ENCODE measurements around the gene ARID1B.

The ARID1B gene

DNA sequence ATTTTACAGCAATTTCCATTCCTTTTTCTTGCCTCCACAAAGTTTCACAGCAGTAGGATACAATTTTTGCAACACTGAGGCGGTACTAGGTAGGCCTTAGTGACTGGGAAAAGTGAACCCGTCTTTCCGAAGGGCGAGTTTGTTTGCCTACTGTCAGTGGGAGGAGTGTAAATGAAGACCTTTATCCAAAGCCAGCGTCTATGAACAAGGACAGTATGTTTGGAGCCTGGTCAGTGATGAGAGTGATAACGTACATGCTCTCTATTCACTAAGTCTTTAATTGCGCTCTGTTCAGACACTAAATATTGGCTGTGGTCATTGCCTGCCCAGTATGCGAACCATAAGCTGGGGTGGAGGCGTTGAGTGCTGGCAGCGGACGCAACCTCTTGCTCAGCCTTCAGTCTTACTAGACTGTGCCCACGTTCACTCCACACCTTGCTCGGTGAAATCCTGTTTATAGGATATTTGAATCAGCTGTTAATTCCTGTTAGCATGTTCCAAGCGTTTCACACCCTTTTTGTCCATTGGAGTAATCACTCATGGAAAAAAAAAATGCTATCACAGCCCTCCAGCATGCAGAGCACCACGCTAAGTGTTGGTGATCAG lies 400.7 kb downstream of the ARID1B start:
- Histone ChIP-seq H3K9me3 (ENCODE audit: control insufficient read depth, insufficient read depth, low read length) (no peaks in the 10 kb centered on the region), H3K27ac (ENCODE audit: low read depth, low read length) (no peak overlapping the region), H3K27me3 (ENCODE audit: control insufficient read depth, insufficient read depth, low read length) (no peaks in the 10 kb centered on the region), H3K4me3 (ENCODE audit: low read depth, low read length) (no peak overlapping the region), H3K36me3 (ENCODE audit: control insufficient read depth, insufficient read depth, low read length) (peaks cover 11% of the 10 kb centered on the region), H3K9ac (ENCODE audit: low read depth, low read length) (no peak overlapping the region), H3K4me1 (ENCODE audit: control insufficient read depth, insufficient read depth, low read length) (peaks cover 4% of the 10 kb centered on the region; the same call in 1 of the 2 replicates)

GRCh38 chr6:157181649-157182048 lies 404.5 kb downstream of the ARID1B start:
- H3K4me1 ChIP-seq (ENCODE audit: control insufficient read depth, insufficient read depth, low read length) = peaks cover 5% of the 10 kb centered on the region; the same call in 1 of the 2 replicates
- peaks cover 35% of the 10 kb centered on the region for H3K36me3 ChIP-seq (ENCODE audit: control insufficient read depth, insufficient read depth, low read length)
- H3K27ac ChIP-seq (ENCODE audit: low read depth, low read length) = no peak overlapping the region
- no peak overlapping the region for H3K9ac ChIP-seq (ENCODE audit: low read depth, low read length)
- H3K9me3 ChIP-seq (ENCODE audit: control insufficient read depth, insufficient read depth, low read length) = no peaks in the 10 kb centered on the region
- no peak overlapping the region for H3K4me3 ChIP-seq (ENCODE audit: low read depth, low read length)
- no peaks in the 10 kb centered on the region for H3K27me3 ChIP-seq (ENCODE audit: control insufficient read depth, insufficient read depth, low read length)

GRCh38 chr6:157182503-157183264 lies 405.5 kb downstream of the ARID1B start:
- Histone ChIP-seq H3K4me1 (ENCODE audit: control insufficient read depth, insufficient read depth, low read length) (peaks cover 8% of the 10 kb centered on the region; the same call in 1 of the 2 replicates), H3K9ac (ENCODE audit: low read depth, low read length) (no peak overlapping the region), H3K36me3 (ENCODE audit: control insufficient read depth, insufficient read depth, low read length) (peaks cover 45% of the 10 kb centered on the region), H3K27ac (ENCODE audit: low read depth, low read length) (no peak overlapping the region), H3K9me3 (ENCODE audit: control insufficient read depth, insufficient read depth, low read length) (no peaks in the 10 kb centered on the region), H3K27me3 (ENCODE audit: control insufficient read depth, insufficient read depth, low read length) (no peaks in the 10 kb centered on the region), H3K4me3 (ENCODE audit: low read depth, low read length) (no peak overlapping the region)

DNA sequence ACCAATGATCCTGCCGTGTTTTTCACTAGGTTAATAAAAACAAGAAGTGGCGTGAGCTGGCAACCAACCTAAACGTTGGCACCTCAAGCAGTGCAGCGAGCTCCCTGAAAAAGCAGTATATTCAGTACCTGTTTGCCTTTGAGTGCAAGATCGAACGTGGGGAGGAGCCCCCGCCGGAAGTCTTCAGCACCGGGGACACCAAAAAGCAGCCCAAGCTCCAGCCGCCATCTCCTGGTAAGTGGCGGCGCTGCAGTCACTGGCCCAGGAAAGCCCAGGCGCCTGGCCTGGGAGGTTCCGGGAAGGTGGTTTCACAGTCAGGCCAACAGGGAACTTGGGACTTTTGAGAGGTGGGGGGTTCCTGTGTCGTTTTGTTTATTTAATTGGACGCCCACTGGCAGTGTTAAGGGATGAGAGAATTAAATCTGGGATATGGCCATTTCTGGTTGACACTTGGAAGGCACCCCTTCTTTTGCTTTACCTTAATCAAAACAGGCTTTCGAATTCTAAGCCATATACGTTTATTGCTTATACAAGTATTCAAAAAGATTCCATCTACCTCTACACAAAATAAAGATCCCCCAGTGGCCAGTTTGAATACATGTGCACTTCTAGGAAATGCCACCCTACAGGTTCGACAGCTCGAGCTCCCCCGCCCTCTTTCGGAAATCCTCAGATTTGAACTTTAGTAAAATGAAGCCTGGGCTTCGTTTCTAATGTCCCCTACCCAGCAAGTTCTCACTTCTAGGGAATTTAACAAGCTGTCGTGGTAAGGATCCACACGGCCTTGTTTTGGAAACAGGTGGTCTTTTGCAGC lies 407.2 kb downstream of the ARID1B start:
- Histone ChIP-seq H3K4me1 (ENCODE audit: control insufficient read depth, insufficient read depth, low read length) (peaks cover 8% of the 10 kb centered on the region; the same call in 1 of the 2 replicates), H3K27ac (ENCODE audit: low read depth, low read length) (no peak overlapping the region), H3K9me3 (ENCODE audit: control insufficient read depth, insufficient read depth, low read length) (no peaks in the 10 kb centered on the region), H3K36me3 (ENCODE audit: control insufficient read depth, insufficient read depth, low read length) (peaks cover 61% of the 10 kb centered on the region), H3K9ac (ENCODE audit: low read depth, low read length) (no peak overlapping the region), H3K27me3 (ENCODE audit: control insufficient read depth, insufficient read depth, low read length) (no peaks in the 10 kb centered on the region), H3K4me3 (ENCODE audit: low read depth, low read length) (no peak overlapping the region)

DNA sequence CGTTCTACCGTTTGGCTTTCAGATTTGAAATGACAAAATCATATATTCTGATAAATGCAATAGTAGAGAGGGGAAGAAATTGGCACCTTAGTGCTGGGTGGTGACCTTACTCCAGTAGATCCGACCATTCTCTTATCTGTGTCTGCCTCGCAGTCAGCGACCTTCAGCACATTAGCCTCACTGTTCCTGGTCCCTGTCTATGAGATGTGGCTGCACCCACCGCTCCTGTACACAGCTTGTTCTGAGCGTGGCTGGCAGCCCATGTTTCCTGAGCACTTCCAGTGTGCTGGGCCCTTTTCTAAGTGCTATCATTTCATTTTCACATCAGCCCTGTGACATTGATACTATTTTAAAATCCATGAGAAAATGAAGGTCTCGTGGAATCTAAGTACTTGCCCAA lies 408.0 kb downstream of the ARID1B start:
- no peak overlapping the region for H3K27ac ChIP-seq (ENCODE audit: low read depth, low read length)
- no peak overlapping the region for H3K9ac ChIP-seq (ENCODE audit: low read depth, low read length)
- no peaks in the 10 kb centered on the region for H3K27me3 ChIP-seq (ENCODE audit: control insufficient read depth, insufficient read depth, low read length)
- peaks cover 8% of the 10 kb centered on the region; the same call in 1 of the 2 replicates for H3K4me1 ChIP-seq (ENCODE audit: control insufficient read depth, insufficient read depth, low read length)
- no peaks in the 10 kb centered on the region for H3K9me3 ChIP-seq (ENCODE audit: control insufficient read depth, insufficient read depth, low read length)
- H3K4me3 ChIP-seq (ENCODE audit: low read depth, low read length) = no peak overlapping the region
- peaks cover 69% of the 10 kb centered on the region for H3K36me3 ChIP-seq (ENCODE audit: control insufficient read depth, insufficient read depth, low read length)

DNA sequence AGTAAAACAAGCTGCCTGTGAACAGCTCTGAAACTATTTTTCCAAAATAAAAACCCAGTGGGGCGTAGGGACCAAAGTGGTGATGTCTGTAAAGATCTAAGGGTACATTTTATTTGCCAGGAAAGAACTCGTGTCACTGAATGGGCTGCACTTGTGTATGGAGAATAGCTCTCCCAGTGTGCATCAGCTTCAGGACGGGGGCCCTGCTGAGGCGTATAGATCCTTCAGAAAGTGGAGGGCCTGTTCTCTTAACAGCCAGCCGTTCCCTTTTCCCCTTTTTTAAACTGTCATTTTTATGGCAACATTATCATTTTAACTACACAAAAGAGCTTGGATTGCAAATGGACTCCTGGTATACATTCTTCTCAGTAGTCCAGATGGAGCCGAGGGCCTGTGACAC lies 408.8 kb downstream of the ARID1B start:
- no peak overlapping the region for H3K27ac ChIP-seq (ENCODE audit: low read depth, low read length)
- peaks cover 72% of the 10 kb centered on the region for H3K36me3 ChIP-seq (ENCODE audit: control insufficient read depth, insufficient read depth, low read length)
- no peaks in the 10 kb centered on the region for H3K27me3 ChIP-seq (ENCODE audit: control insufficient read depth, insufficient read depth, low read length)
- H3K4me1 ChIP-seq (ENCODE audit: control insufficient read depth, insufficient read depth, low read length) = peaks cover 8% of the 10 kb centered on the region; the same call in 1 of the 2 replicates
- no peaks in the 10 kb centered on the region for H3K9me3 ChIP-seq (ENCODE audit: control insufficient read depth, insufficient read depth, low read length)
- H3K4me3 ChIP-seq (ENCODE audit: low read depth, low read length) = no peak overlapping the region
- H3K9ac ChIP-seq (ENCODE audit: low read depth, low read length) = no peak overlapping the region

DNA sequence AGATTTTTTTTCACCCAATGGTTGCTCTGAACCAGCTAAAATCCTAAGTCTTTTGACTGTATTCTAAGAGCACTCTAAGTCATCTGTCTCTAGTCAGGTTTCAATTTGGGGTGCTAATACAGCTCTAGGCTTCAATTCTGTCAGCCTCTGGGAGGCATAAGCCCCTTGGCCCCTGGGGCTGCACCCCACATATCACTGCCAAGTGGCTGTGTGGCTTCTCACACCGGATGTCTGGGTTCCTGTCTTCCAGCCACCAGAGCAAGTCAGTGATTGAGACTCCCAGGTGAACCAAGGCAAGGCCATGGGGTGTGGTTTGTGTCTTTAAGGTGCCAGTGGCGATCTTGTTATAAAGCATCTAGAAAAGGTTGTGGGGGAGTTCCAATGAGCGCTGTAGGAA lies 409.6 kb downstream of the ARID1B start:
- no peak overlapping the region for H3K27ac ChIP-seq (ENCODE audit: low read depth, low read length)
- peaks cover 78% of the 10 kb centered on the region for H3K36me3 ChIP-seq (ENCODE audit: control insufficient read depth, insufficient read depth, low read length)

DNA sequence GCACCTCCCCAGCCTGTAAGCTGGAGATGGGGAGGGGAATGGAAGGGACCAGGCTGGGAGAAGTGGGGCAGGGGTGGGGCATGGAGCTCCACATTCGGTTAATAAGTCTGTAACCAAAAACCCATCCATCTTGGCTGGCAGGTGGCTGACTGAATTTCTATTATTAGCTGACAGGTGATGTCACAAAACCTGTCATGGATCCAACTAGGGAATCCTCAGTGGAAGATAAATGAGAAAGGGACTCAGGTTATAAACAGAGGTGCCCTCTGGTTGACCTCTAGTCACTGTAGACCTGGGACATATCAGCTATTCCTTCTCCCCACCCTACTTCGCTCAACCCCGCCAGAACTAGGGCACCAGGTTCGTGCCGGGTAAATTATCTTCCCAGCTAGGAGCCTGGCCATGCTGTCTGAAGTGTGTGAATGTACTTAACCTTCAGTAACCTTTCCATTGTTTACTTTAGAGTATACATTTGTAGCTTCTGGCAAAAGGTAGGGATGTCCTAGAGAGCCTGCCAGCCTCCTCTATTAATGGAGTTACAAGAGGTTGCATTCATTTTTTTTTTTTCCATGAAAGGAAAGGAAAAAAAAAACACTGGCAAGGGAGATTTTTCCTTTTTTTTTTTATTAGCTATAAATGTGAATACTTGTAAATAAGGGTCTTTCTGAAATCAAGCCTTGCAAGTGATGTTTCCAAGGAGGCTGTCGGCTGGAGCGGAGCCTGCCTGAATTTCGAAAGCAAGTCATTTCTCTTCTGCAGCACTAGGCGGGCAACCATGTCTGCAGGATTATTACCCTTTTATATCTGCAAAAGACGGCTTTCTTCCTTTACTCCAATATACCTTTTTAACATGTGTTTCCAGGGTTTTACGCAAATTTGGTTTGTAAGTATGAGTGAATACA lies 410.3 kb downstream of the ARID1B start:
- H3K9me3 ChIP-seq (ENCODE audit: control insufficient read depth, insufficient read depth, low read length) = no peaks in the 10 kb centered on the region
- H3K9ac ChIP-seq (ENCODE audit: low read depth, low read length) = no peak overlapping the region
- H3K27ac ChIP-seq (ENCODE audit: low read depth, low read length) = no peak overlapping the region
- peaks cover 8% of the 10 kb centered on the region; the same call in 1 of the 2 replicates for H3K4me1 ChIP-seq (ENCODE audit: control insufficient read depth, insufficient read depth, low read length)
- H3K4me3 ChIP-seq (ENCODE audit: low read depth, low read length) = no peak overlapping the region
- H3K27me3 ChIP-seq (ENCODE audit: control insufficient read depth, insufficient read depth, low read length) = no peaks in the 10 kb centered on the region
- peaks cover 84% of the 10 kb centered on the region for H3K36me3 ChIP-seq (ENCODE audit: control insufficient read depth, insufficient read depth, low read length)

More for the DNA sequence above, 409.6 kb downstream of the ARID1B start:
- Histone ChIP-seq H3K9ac (ENCODE audit: low read depth, low read length) (no peak overlapping the region), H3K4me3 (ENCODE audit: low read depth, low read length) (no peak overlapping the region), H3K27me3 (ENCODE audit: control insufficient read depth, insufficient read depth, low read length) (no peaks in the 10 kb centered on the region), H3K9me3 (ENCODE audit: control insufficient read depth, insufficient read depth, low read length) (no peaks in the 10 kb centered on the region), H3K4me1 (ENCODE audit: control insufficient read depth, insufficient read depth, low read length) (peaks cover 8% of the 10 kb centered on the region; the same call in 1 of the 2 replicates)

GRCh38 chr6:157188213-157188612 lies 411.0 kb downstream of the ARID1B start:
- no peak overlapping the region for H3K9ac ChIP-seq (ENCODE audit: low read depth, low read length)
- H3K9me3 ChIP-seq (ENCODE audit: control insufficient read depth, insufficient read depth, low read length) = no peaks in the 10 kb centered on the region
- H3K27me3 ChIP-seq (ENCODE audit: control insufficient read depth, insufficient read depth, low read length) = no peaks in the 10 kb centered on the region
- H3K4me1 ChIP-seq (ENCODE audit: control insufficient read depth, insufficient read depth, low read length) = peaks cover 8% of the 10 kb centered on the region; the same call in 1 of the 2 replicates
- H3K4me3 ChIP-seq (ENCODE audit: low read depth, low read length) = no peak overlapping the region
- H3K36me3 ChIP-seq (ENCODE audit: control insufficient read depth, insufficient read depth, low read length) = peaks cover 88% of the 10 kb centered on the region
- no peak overlapping the region for H3K27ac ChIP-seq (ENCODE audit: low read depth, low read length)

DNA sequence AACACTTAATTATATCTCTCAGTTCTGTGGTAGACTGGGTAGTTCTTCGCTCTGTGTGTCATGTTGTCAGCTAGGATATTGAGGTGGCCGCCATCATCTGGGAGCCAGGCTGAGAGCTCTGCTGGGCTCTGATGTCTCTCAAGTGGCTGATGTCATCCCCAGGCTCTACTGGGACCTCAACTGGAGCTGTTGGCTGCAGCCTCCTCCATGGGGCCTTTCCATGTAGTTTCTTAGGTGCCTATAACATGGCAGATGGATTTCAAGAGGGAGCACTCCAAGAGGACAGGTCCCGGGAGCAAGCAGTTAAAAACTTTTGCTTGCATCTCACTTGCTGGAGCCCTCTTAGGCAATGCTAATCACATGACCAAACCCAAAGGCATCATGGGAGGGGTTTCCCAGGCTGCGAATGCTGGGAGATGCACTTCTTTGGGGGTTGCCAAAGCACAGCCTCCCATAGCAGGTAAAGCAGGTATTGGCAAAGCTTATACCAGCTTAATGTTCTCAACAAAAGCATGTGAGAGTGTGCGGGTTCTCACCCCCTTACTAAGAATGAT lies 416.3 kb downstream of the ARID1B start:
- Histone ChIP-seq H3K4me3 (ENCODE audit: low read depth, low read length) (no peak overlapping the region), H3K4me1 (ENCODE audit: control insufficient read depth, insufficient read depth, low read length) (peaks cover 10% of the 10 kb centered on the region), H3K9me3 (ENCODE audit: control insufficient read depth, insufficient read depth, low read length) (no peaks in the 10 kb centered on the region), H3K27me3 (ENCODE audit: control insufficient read depth, insufficient read depth, low read length) (no peaks in the 10 kb centered on the region), H3K9ac (ENCODE audit: low read depth, low read length) (no peak overlapping the region), H3K27ac (ENCODE audit: low read depth, low read length) (peak overlapping the region; percentile 34), H3K36me3 (ENCODE audit: control insufficient read depth, insufficient read depth, low read length) (peaks cover 80% of the 10 kb centered on the region)
